ENCODE results near the gene C20orf204.
"Not testable (repeated sequence)": the region's sequence is repeated elsewhere in the genome, so short reads cannot be mapped to it uniquely, and the experiment has no call there.

Gene C20orf204

DNA sequence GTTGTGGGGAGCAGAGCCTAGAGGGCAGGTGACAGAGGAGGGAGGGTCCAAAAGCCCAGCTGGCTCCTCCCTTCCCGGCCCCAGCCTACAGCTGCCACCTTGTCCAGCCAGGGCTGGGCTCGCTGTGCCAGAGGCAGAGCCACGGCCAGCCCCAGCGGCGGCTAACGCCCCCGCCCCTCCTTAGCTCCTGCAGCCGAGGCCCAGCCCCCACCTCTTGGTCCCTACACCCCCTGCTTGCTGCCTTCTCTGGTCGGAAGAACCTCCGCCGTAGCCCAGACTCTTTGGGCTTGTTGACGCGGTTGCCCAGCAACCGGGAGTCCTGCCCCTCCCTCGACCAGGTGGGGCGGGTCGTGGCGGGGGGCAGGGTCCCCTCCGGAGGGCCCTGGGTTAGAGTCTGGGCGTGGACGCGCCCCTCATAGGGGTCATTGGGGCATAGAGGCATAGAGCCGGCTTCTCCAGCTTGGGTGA, 48.7 kb downstream of the C20orf204 start:
- DNase-seq, result no peak

GRCh38 chr20:64086801-64087200, 50.8 kb downstream of the C20orf204 start:
- DNase-seq, result no peak

DNA sequence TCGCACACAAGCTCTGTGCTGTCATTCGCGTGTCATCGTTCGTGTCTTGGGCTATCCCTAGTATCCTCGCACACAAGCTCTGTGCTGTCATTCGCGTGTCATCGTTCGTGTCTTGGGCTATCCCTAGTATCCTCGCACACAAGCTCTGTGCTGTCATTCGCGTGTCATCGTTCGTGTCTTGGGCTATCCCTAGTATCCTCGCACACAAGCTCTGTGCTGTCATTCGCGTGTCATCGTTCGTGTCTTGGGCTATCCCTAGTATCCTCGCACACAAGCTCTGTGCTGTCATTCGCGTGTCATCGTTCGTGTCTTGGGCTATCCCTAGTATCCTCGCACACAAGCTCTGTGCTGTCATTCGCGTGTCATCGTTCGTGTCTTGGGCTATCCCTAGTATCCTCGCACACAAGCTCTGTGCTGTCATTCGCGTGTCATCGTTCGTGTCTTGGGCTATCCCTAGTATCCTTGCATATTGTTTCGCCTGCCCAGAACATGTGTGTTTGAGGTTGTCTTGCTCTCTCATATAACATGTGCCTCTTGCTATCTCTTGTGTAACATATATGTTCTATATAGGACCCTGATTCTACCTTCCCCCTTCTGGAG, 51.3 kb downstream of the C20orf204 start:
- not testable (repeated sequence) for DNase-seq

DNA sequence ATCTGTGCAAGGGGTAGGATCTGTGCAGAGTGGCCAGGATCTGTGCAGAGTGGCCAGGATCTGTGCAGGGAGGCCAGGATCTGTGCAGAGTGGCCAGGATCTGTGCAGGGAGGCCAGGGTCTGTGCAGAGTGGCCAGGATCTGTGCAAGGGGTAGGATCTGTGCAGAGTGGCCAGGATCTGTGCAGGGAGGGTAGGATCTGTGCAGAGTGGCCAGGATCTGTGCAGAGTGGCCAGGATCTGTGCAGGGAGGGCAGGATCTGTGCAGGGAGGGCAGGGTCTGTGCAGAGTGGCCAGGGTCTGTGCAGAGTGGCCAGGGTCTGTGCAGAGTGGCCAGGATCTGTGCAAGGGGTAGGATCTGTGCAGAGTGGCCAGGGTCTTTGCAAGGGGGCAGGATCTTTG, 52.6 kb downstream of the C20orf204 start:
- DNase-seq, result not testable (repeated sequence)
